Hepatocyte (in vitro differentiated cells): ENCODE results near the gene MOK.

ENCODE experiments used
- EZH2 ChIP-seq: fragments of 200-600 bp; sonication (generic); IDR thresholded peaks from 2 replicates; pipeline ENCODE4 v1.6.1; 2016; ENCODE audit warnings: antibody characterized with exemption, mild to moderate bottlenecking, borderline replicate concordance
- EZH2phosphoT487 ChIP-seq: fragments of 200-600 bp; sonication (generic); IDR thresholded peaks from one replicate; pipeline ENCODE4 v1.6.1; 2018; ENCODE audit warnings: antibody characterized with exemption, mild to moderate bottlenecking, low read depth, moderate library complexity; ENCODE audit not compliant: unreplicated experiment, severe bottlenecking
- TF ChIP-seq, protein P1 (sequence below): fragments of 200-600 bp; sonication (generic); IDR thresholded peaks from 2 replicates; pipeline ENCODE4 v1.5.1; 2016; ENCODE audit warnings: antibody characterized with exemption, mild to moderate bottlenecking; ENCODE audit not compliant: poor library complexity

DNA sequence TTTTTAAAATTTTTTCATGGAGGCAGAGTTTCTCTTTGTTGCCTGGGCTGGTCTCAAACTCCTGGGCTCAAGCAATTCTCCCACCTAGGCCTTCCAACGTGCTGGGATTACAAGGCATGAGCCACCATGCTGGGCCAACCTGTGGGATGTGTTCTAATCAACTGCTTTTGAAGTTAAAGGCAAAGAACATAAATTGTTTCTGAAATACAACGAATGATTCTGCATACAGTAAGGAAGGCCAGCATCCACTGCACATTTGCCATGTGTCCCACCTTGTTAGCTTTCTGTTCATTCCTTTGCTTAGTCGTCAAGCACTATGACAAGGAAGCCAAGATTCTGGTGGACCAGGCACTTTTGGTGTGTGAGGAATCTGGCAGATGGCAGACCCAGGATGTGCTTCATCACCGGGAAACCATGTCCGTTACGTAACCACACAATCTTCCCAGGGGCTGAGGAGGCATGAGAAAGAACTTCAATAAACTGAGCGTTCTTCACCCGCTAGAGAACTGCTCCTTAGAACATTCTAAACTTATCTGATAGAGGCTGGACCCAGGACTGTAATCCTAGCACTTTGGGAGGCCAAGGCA is 24.5 kb downstream of the MOK start:
- TF ChIP-seq, protein P1, sequence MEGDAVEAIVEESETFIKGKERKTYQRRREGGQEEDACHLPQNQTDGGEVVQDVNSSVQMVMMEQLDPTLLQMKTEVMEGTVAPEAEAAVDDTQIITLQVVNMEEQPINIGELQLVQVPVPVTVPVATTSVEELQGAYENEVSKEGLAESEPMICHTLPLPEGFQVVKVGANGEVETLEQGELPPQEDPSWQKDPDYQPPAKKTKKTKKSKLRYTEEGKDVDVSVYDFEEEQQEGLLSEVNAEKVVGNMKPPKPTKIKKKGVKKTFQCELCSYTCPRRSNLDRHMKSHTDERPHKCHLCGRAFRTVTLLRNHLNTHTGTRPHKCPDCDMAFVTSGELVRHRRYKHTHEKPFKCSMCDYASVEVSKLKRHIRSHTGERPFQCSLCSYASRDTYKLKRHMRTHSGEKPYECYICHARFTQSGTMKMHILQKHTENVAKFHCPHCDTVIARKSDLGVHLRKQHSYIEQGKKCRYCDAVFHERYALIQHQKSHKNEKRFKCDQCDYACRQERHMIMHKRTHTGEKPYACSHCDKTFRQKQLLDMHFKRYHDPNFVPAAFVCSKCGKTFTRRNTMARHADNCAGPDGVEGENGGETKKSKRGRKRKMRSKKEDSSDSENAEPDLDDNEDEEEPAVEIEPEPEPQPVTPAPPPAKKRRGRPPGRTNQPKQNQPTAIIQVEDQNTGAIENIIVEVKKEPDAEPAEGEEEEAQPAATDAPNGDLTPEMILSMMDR, result no peak
- TF ChIP-seq EZH2phosphoT487, result no peak
- no peak for TF ChIP-seq EZH2
